A673 (cell line): ENCODE results near the gene ZNF576. TPM values are rescaled to one million over a fixed set of nuclear protein-coding genes. Genes with fewer than 3 reads are reported as not detected.

Source experiments
- BruUV-seq: library from RNA; stranded (reverse); fragments of 400-500 nt; replicated peaks from 2 replicates; lab custom pipeline; 2021; lab: Mats Ljungman, UMichigan
- CTCF ChIA-PET: fragments of 300-600 bp; sonication (Branson Sonifier 250); formaldehyde crosslinking; loops from one replicate; lab custom pipeline; 2022; ENCODE audit warnings: antibody characterized with exemption; lab: Charles Lee
- POLR2A ChIA-PET: fragments of 300-600 bp; sonication (Branson Sonifier 250); formaldehyde crosslinking; loops from one replicate; lab custom pipeline; 2022; ENCODE audit warnings: antibody characterized with exemption; ENCODE audit not compliant: low non-redundant PET; lab: Charles Lee
- DNase-seq: peaks from one replicate; pipeline ENCODE4 v3.0.0-alpha.2; 2015; ENCODE audit warnings: low spot score
- H3K27ac ChIP-seq: fragments of 200-600 bp; sonication (generic); 2 replicates; pipeline ENCODE4 v1.5.1; 2016; ENCODE audit warnings: mixed run types, low read depth, mild to moderate bottlenecking, mixed read lengths, antibody characterized with exemption, low read length; ENCODE audit not compliant: poor library complexity, severe bottlenecking
- H3K27me3 ChIP-seq: fragments of 200-600 bp; sonication (generic); replicated peaks from 2 replicates; pipeline ENCODE4 v1.6.1; 2017; ENCODE audit warnings: mixed run types, low read depth, mild to moderate bottlenecking, mixed read lengths, antibody characterized with exemption, low read length; ENCODE audit not compliant: insufficient read depth, poor library complexity
- H3K36me3 ChIP-seq: fragments of 200-600 bp; sonication (generic); 2 replicates; pipeline ENCODE4 v1.6.1; 2016; ENCODE audit warnings: mixed run types, mild to moderate bottlenecking, mixed read lengths, antibody characterized with exemption, low read length; ENCODE audit not compliant: insufficient read depth, poor library complexity, severe bottlenecking
- H3K4me1 ChIP-seq: fragments of 200-600 bp; sonication (generic); 2 replicates; pipeline ENCODE4 v1.6.1; 2017; ENCODE audit warnings: mixed run types, mild to moderate bottlenecking, mixed read lengths, antibody characterized with exemption, low read length; ENCODE audit not compliant: insufficient read depth, poor library complexity, severe bottlenecking
- H3K4me3 ChIP-seq: fragments of 200-600 bp; sonication (generic); 2 replicates; pipeline ENCODE4 v1.5.1; 2016; ENCODE audit warnings: low read depth, mixed run types, mild to moderate bottlenecking, mixed read lengths, low read length; ENCODE audit not compliant: poor library complexity, severe bottlenecking
- H3K9me3 ChIP-seq: fragments of 200-600 bp; sonication (generic); 2 replicates; pipeline ENCODE4 v1.6.1; 2016; ENCODE audit warnings: mixed run types, low read depth, mild to moderate bottlenecking, mixed read lengths, antibody characterized with exemption, low read length; ENCODE audit not compliant: poor library complexity, severe bottlenecking
- EZH2 ChIP-seq: fragments of 200-600 bp; sonication (generic); IDR thresholded peaks from 2 replicates; pipeline ENCODE4 v1.6.1; 2017; ENCODE audit warnings: borderline replicate concordance, low read depth, mild to moderate bottlenecking, mixed read lengths, antibody characterized with exemption, low read length; ENCODE audit not compliant: poor library complexity, severe bottlenecking
- intact Hi-C: fragments of 100-400 bp; cut with micrococcal nuclease; formaldehyde crosslinking; loops from one replicate; pipeline ENCODE4 v1.10.0; 2022; ENCODE audit not compliant: unreplicated experiment
- total RNA-seq: library from RNA; stranded (reverse); gene quantifications from 2 replicates; pipeline ENCODE4 v1.2.3, GENCODE V29; 2021
- TF ChIP-seq, protein P1 (sequence below): fragments of 300-800, 200-600 bp; sonication (generic); conservative IDR thresholded peaks from 2 replicates; pipeline ENCODE4 v1.5.1; 2017; ENCODE audit warnings: low read depth, mild to moderate bottlenecking, antibody characterized with exemption, low read length, moderate library complexity, mixed read lengths

The ZNF576 gene
- total RNA-seq, 1 experiment from 2014 or later, result 20.3 TPM

- H3K36me3 ChIP-seq, result peaks cover 31% of the 10 kb centered on the region
- H3K4me3 ChIP-seq, result peak overlapping the region; percentile 78
- H3K4me1 ChIP-seq, result peaks cover 12% of the 10 kb centered on the region
- intact Hi-C loops, result loop anchor here (1.0 to 5.0 kb wide), 5 partner anchors 22 to 150 kb away; partner anchors contain the start of genes PINLYP, XRCC1, ZNF428 and ZNF575
- H3K27me3 ChIP-seq, result no peaks in the 10 kb centered on the region
- TF ChIP-seq EZH2, result no peak
- TF ChIP-seq, protein P1, sequence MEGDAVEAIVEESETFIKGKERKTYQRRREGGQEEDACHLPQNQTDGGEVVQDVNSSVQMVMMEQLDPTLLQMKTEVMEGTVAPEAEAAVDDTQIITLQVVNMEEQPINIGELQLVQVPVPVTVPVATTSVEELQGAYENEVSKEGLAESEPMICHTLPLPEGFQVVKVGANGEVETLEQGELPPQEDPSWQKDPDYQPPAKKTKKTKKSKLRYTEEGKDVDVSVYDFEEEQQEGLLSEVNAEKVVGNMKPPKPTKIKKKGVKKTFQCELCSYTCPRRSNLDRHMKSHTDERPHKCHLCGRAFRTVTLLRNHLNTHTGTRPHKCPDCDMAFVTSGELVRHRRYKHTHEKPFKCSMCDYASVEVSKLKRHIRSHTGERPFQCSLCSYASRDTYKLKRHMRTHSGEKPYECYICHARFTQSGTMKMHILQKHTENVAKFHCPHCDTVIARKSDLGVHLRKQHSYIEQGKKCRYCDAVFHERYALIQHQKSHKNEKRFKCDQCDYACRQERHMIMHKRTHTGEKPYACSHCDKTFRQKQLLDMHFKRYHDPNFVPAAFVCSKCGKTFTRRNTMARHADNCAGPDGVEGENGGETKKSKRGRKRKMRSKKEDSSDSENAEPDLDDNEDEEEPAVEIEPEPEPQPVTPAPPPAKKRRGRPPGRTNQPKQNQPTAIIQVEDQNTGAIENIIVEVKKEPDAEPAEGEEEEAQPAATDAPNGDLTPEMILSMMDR, result no peak
- peak overlapping the region; percentile 96 for H3K27ac ChIP-seq
- POLR2A ChIA-PET, result no interaction called here
- CTCF ChIA-PET, result no interaction called here
- BruUV-seq, result no TSS peak
- H3K9me3 ChIP-seq, result no peaks in the 10 kb centered on the region
- DNase-seq, result no peak
These were observed 557 bp downstream of the ZNF576 start for GRCh38 chr19:43596842-43597461.

GRCh38 chr19:43597876-43598275, 1.5 kb downstream of the ZNF576 start:
- ChIA-PET POLR2A (no interaction called here), CTCF (no interaction called here)
- Histone ChIP-seq H3K27me3 (no peaks in the 10 kb centered on the region), H3K4me3 (peak overlapping the region; percentile 78), H3K27ac (peak overlapping the region; percentile 96), H3K9me3 (no peaks in the 10 kb centered on the region), H3K36me3 (peaks cover 28% of the 10 kb centered on the region), H3K4me1 (peaks cover 12% of the 10 kb centered on the region)
- BruUV-seq, result no TSS peak
- no peak for TF ChIP-seq EZH2
- TF ChIP-seq, protein P1, result no peak
- no peak for DNase-seq
- intact Hi-C loops, result loop anchor here (2.0 to 5.0 kb wide), 2 partner anchors 65 to 151 kb away; partner anchors contain the start of gene ZNF575

GRCh38 chr19:43598445-43599240, 2.2 kb downstream of the ZNF576 start:
- Histone ChIP-seq H3K27me3 (no peaks in the 10 kb centered on the region), H3K27ac (no peak overlapping the region), H3K36me3 (peaks cover 24% of the 10 kb centered on the region), H3K9me3 (no peaks in the 10 kb centered on the region), H3K4me1 (peaks cover 12% of the 10 kb centered on the region), H3K4me3 (no peak overlapping the region)
- ChIA-PET POLR2A (no interaction called here), CTCF (no interaction called here)
- no peak for DNase-seq
- TF ChIP-seq EZH2, result no peak
- TF ChIP-seq, protein P1, result no peak
- intact Hi-C loops, result loop anchor here (5.0 kb wide), 1 partner anchor 151 kb away; no protein-coding TSS in a partner anchor
- BruUV-seq, result no TSS peak
